ENCODE data around the gene DSC3.

DSC3 gene

GRCh38 chr18:30971338-30971956 lies 71.1 kb downstream of the DSC3 start:
- no peak for DNase-seq (ENCODE audit: low read depth in 2 of 2, low spot score in 1 of 2)

GRCh38 chr18:30970196-30970816 lies 72.2 kb downstream of the DSC3 start:
- no peak for DNase-seq (ENCODE audit: low read depth in 2 of 2, low spot score in 1 of 2)

- no peak for DNase-seq (ENCODE audit: low read depth in 2 of 2, low spot score in 1 of 2)
Measured at GRCh38 chr18:30969670-30970170, 72.8 kb downstream of the DSC3 start.

- DNase-seq (ENCODE audit: low read depth in 2 of 2, low spot score in 1 of 2), result no peak
Measured at GRCh38 chr18:30967701-30968100, 74.8 kb downstream of the DSC3 start.

- DNase-seq (ENCODE audit: low read depth in 2 of 2, low spot score in 1 of 2), result no peak
Measured at GRCh38 chr18:30965237-30965636, 77.3 kb downstream of the DSC3 start.

GRCh38 chr18:30960661-30961060 lies 81.9 kb downstream of the DSC3 start:
- no peak for DNase-seq (ENCODE audit: low read depth in 2 of 2, low spot score in 1 of 2)

- DNase-seq (ENCODE audit: low read depth in 2 of 2, low spot score in 1 of 2), result no peak
Measured at GRCh38 chr18:30957066-30957465, 85.5 kb downstream of the DSC3 start.

- DNase-seq (ENCODE audit: low read depth in 2 of 2, low spot score in 1 of 2), result no peak
Measured at GRCh38 chr18:30954262-30954661, 88.3 kb downstream of the DSC3 start.

GRCh38 chr18:30945761-30946160 lies 96.8 kb downstream of the DSC3 start:
- DNase-seq (ENCODE audit: low read depth in 2 of 2, low spot score in 1 of 2), result no peak

- DNase-seq (ENCODE audit: low read depth in 2 of 2, low spot score in 1 of 2), result no peak
Measured at GRCh38 chr18:30944773-30945417, 97.6 kb downstream of the DSC3 start.

- DNase-seq (ENCODE audit: low read depth in 2 of 2, low spot score in 1 of 2), result no peak
Measured at GRCh38 chr18:30940952-30941539, 101.5 kb downstream of the DSC3 start.

Data from stimulated activated CD8-positive, alpha-beta memory T cell treated with anti-CD3 and anti-CD28 coated beads, Interleukin-4, amount 100 ng/mL, for 4 hours (primary cell).